Cortex of kidney (tissue), 1 donor: ENCODE data around the gene FCGR1A.
"Not testable (repeated sequence)": the region's sequence is repeated elsewhere in the genome, so short reads cannot be mapped to it uniquely, and the experiment has no call there.

Source experiments
- DNase-seq: peaks from one replicate; lab custom pipeline; 2025; lab: John Stamatoyannopoulos, UW

Gene FCGR1A

GRCh38 chr1:149782600-149782999, at the start of gene FCGR1A:
Gene FCGR1A, plus strand, starts transcription at chr1:149782694. Its CDS starts 50 bp downstream, at chr1:149782744.
- DNase-seq = not testable (repeated sequence)

DNA sequence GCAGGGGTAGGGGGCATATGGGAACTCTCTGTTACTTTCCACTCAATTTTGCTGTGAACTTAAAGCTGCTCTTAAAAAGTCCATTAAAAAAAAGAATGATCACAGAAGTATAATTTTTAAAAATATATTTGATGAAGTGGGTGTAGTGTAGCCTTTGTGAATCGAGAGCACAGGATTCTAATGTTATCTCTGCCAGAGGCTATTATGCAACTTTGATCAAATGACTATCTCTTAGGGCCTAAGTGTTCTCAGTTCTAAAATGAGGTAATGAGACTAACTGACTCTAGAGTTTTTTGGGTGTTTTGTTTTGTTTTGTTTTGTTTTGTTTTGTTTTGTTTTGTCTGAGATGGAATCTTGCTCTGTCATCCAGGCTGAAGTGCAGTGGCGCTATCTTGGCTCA, 49.7 kb upstream of the FCGR1A start:
- DNase-seq = not testable (repeated sequence)

GRCh38 chr1:149734692-149735091, 47.8 kb upstream of the FCGR1A start:
- not testable (repeated sequence) for DNase-seq

GRCh38 chr1:149740148-149740581, 42.3 kb upstream of the FCGR1A start:
- DNase-seq = not testable (repeated sequence)

- DNase-seq = not testable (repeated sequence)
Observed at GRCh38 chr1:149740590-149741230, 41.8 kb upstream of the FCGR1A start.

- not testable (repeated sequence) for DNase-seq
Observed at GRCh38 chr1:149741914-149742313, 40.6 kb upstream of the FCGR1A start.

DNA sequence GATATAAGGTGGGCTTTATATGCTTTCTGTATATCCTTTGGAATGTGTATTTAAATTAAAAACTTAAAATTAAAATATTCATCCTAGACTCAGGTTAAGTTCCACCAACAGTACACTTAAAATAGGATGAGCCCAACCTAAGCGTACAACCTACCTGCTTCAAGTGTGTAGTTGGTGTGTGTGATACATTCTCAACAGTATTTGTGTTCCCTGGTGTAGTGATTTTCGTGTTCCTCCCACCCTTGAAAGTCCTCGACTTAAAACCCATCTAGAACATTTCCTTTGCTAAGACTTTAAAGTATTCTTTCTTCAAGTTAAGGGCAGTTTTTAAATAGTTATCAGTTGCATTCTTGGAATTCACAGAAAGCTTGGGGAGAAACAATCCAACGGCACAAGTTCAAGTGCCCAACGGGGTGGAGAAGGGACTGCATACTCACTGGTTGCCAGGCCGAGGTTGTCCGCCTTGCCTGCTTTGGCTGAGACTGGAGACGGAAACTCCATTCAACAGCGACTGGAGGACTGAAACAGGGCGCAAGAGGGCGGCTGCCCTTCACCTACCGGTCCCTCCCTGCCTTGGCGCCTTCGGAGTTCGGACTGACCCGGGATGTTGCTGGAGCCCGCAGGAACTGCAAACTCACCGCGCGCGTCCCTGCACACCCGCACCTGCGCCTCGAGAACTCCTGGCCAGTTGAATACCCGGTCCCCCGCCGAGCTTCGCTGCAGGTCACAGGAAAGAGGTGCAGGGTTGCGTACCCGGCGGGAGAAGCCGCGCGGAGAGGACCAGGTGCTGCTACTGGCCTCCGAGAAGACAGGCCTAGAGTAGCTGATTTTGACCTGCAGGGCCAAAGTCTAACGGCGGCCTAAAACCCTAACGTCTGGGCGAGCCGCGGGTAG, 35.8 kb upstream of the FCGR1A start:
- DNase-seq = not testable (repeated sequence)

GRCh38 chr1:149747359-149748143, 34.9 kb upstream of the FCGR1A start:
- DNase-seq = not testable (repeated sequence)

DNA sequence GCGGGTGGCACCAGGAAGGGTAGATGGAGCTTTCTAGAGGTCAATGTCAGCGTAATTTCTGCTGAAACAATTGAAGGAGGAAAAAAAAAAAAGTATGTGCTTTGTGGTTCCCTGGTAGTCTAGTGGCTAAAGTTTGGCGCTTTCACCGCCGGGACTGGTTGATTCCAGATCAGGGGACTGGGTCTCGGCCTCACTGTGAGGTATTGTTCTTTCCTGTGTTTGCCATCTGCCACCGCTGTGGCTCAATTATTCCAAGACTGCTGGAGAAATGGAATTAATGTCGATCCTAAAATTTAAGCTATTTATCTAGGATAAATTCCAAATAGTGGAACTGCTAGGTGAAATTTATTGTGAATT, 34.4 kb upstream of the FCGR1A start:
- not testable (repeated sequence) for DNase-seq

- not testable (repeated sequence) for DNase-seq
Observed at GRCh38 chr1:149750562-149750961, 31.9 kb upstream of the FCGR1A start.

GRCh38 chr1:149752186-149752585, 30.3 kb upstream of the FCGR1A start:
- DNase-seq = not testable (repeated sequence)

DNA sequence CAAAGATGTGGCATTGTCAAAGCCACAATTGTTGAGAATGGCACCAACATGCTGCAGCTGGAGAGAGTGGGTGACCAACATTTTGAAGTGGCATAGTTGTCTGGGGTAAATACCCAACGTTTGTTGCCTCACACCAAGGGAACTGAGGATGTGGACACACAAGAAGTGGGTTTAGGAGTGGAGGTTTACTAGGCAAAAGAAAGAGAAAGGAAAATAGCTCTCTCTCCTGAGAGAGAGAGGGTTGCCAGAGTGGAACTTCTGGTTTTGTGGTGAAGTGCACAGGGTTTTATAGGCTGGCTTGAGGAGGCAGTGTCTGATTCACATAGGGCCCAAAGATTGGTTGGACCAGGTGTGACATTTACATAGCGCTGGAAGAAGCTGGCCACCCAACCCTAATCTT, 29.0 kb upstream of the FCGR1A start:
- DNase-seq = not testable (repeated sequence)

GRCh38 chr1:149755294-149755693, 27.2 kb upstream of the FCGR1A start:
- DNase-seq = not testable (repeated sequence)

- DNase-seq = not testable (repeated sequence)
Observed at GRCh38 chr1:149762294-149762693, 20.2 kb upstream of the FCGR1A start.

DNA sequence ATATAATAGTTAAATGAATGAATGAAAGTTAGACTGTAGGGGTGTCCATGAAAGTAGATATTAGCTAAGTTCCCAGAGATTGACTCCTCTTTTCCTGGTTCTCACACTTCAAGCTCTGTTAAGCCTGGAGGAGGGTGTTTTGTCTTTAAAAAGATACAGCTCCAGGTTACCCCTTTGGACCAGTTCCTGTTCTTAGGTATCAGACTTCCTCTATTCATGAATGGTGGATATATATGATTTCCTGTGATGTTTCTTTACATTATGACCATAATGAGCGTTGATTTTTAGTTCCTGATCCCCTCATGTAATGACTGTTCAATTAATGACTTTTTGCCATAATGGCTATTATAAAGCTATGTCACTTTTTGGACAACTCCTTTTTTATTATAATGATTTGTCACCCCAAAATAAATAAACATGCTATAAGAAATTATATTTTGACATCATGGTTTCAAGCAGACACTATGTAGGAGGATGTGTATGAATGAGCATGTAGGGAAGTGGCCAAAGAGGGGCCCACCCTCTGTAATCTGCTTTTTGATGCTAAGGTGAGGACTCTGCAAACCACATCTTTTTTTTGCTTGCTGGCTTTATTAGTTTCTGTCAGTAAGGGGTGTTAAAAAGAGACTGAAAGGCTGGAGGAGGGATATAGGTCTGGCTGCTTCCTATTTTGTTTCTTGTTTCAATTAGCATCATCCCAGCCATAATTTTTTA, 18.2 kb upstream of the FCGR1A start:
- DNase-seq = not testable (repeated sequence)

GRCh38 chr1:149766241-149766640, 16.3 kb upstream of the FCGR1A start:
- DNase-seq = not testable (repeated sequence)

DNA sequence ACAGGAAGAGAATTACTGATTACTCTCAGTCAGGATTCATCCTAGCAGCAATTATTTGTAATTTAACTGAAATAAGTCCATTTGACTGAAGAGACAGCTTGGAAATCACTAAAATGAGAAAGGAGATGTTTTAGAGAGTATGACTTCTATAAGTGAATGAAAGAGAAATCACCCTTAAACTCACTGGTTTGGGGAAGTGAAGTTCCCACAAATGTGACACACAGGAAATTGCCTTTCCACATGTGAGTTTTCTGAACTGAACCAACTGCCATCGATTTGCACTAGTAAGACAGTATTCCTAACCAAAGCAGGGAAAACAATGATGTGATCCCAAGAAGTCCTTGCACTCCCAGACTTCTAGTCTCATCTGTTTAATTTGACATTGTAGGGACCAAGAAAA, 13.3 kb upstream of the FCGR1A start:
- DNase-seq = not testable (repeated sequence)

DNA sequence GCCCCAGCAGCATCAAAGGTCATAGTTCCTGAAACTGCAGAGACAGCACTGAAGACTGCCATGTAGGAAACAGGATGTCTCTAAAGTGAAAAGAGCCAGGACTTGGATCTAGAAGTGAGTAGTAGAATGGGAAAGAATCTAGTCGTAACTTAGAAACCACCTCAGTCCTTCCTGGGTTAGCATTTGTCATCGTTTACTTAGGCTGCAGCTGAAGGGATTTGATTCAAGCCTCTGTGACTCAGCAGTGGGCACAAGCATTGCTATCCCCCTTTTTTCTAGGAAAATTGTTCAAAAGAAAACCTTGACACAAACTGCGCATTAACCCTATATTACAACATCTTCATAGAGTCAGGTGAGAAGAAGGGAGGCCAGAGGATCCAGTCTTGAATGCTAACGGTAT, 11.8 kb upstream of the FCGR1A start:
- DNase-seq = not testable (repeated sequence)

- not testable (repeated sequence) for DNase-seq
Observed at GRCh38 chr1:149771653-149772425, 10.7 kb upstream of the FCGR1A start.

- DNase-seq = not testable (repeated sequence)
Observed at GRCh38 chr1:149775510-149776147, 6.9 kb upstream of the FCGR1A start.
